IMR-90 (cell line): ENCODE data around the gene COL5A1. TPM values are rescaled to one million over a fixed set of nuclear protein-coding genes. Genes with fewer than 3 reads are reported as not detected.

ENCODE experiments used
- ATAC-seq: fragments of 200-7000 bp; cut with Tn5 transposase; 2 replicates; pipeline ENCODE4 v1.9.1; 2020; ENCODE audit warnings: low read depth, mild to moderate bottlenecking, moderate library complexity
- BruUV-seq: library from RNA; stranded (reverse); fragments of 400-500 nt; replicated peaks from 2 replicates; lab custom pipeline; 2021; lab: Mats Ljungman, UMichigan
- CTCF ChIA-PET: fragments of 300-600 bp; formaldehyde crosslinking; extraction: SDS; loops from one replicate; lab custom pipeline; 2021; ENCODE audit warnings: antibody characterized with exemption; lab: Yijun Ruan, JAX
- POLR2A ChIA-PET: fragments of 300-600 bp; sonication (Branson Sonifier 250); formaldehyde crosslinking; loops from one replicate; lab custom pipeline; 2022; ENCODE audit warnings: antibody characterized with exemption; ENCODE audit not compliant: unreplicated experiment; lab: Charles Lee
- DNase-seq: peaks from one replicate; pipeline ENCODE4 v3.0.0; 2013
- H2AFZ ChIP-seq: replicated peaks from 2 replicates; pipeline ENCODE3; 2013; ENCODE audit warnings: low read length, mild to moderate bottlenecking; ENCODE audit not compliant: poor library complexity
- H2AK5ac ChIP-seq: 2 replicates; pipeline ENCODE4 v1.6.1; 2013; ENCODE audit warnings: low read depth, low read length, inconsistent platforms
- H2AK9ac ChIP-seq: replicated peaks from 2 replicates; pipeline ENCODE3; 2013; ENCODE audit warnings: mild to moderate bottlenecking, low read depth, low read length, moderate library complexity; ENCODE audit not compliant: poor library complexity
- H2BK120ac ChIP-seq: 2 replicates; pipeline ENCODE4 v1.6.1; 2013; ENCODE audit warnings: low read depth, low read length, inconsistent platforms
- H2BK15ac ChIP-seq: 3 replicates; pipeline ENCODE4 v1.6.1; 2013; ENCODE audit warnings: low read depth, low read length, inconsistent platforms
- H2BK20ac ChIP-seq: 2 replicates; pipeline ENCODE4 v1.6.1; 2013; ENCODE audit warnings: low read depth, mild to moderate bottlenecking, inconsistent platforms, low read length, moderate library complexity
- H2BK5ac ChIP-seq: 2 replicates; pipeline ENCODE4 v1.6.1; 2013; ENCODE audit warnings: mild to moderate bottlenecking, low read depth, low read length, inconsistent platforms; ENCODE audit not compliant: poor library complexity, severe bottlenecking
- H3K14ac ChIP-seq: replicated peaks from 2 replicates; pipeline ENCODE4 v1.6.1; 2013; ENCODE audit warnings: low read depth, low read length, inconsistent platforms
- H3K18ac ChIP-seq: 2 replicates; pipeline ENCODE4 v1.6.1; 2013; ENCODE audit warnings: low read depth, low read length, control low read depth
- H3K23ac ChIP-seq: 2 replicates; pipeline ENCODE4 v1.6.1; 2013; ENCODE audit warnings: low read depth, low read length, inconsistent platforms
- H3K27ac ChIP-seq: 2 replicates; pipeline ENCODE4 v1.5.1; 2013; ENCODE audit warnings: mild to moderate bottlenecking, control low read depth, low read length; ENCODE audit not compliant: insufficient read depth
- H3K27me3 ChIP-seq: 2 replicates; pipeline ENCODE4 v1.6.1; 2013; ENCODE audit warnings: low read length; ENCODE audit not compliant: control insufficient read depth, insufficient read depth
- H3K36me3 ChIP-seq: 2 replicates; pipeline ENCODE4 v1.6.1; 2013; ENCODE audit warnings: low read length, mixed read lengths; ENCODE audit not compliant: control insufficient read depth, insufficient read depth
- H3K4ac ChIP-seq: 2 replicates; pipeline ENCODE4 v1.6.1; 2013; ENCODE audit warnings: low read depth, low read length, inconsistent platforms
- H3K4me1 ChIP-seq: 2 replicates; pipeline ENCODE4 v1.6.1; 2013; ENCODE audit warnings: low read length, mixed read lengths; ENCODE audit not compliant: control insufficient read depth, insufficient read depth
- H3K4me2 ChIP-seq: 2 replicates; pipeline ENCODE4 v1.6.1; 2013; ENCODE audit warnings: low read depth, mild to moderate bottlenecking, control low read depth, low read length, moderate library complexity
- H3K4me3 ChIP-seq: 2 replicates; pipeline ENCODE4 v1.5.1; 2013; ENCODE audit warnings: low read depth, mild to moderate bottlenecking, control low read depth, low read length, moderate library complexity; ENCODE audit not compliant: insufficient read depth
- H3K56ac ChIP-seq: 2 replicates; pipeline ENCODE4 v1.6.1; 2013; ENCODE audit warnings: low read length, inconsistent platforms; ENCODE audit not compliant: insufficient read depth; ENCODE audit errors: extremely low read depth
- H3K79me1 ChIP-seq, 2 experiments: 2 replicates each; pipeline ENCODE4 v1.6.1; 2013; ENCODE audit warnings: low read length in 2 of 2, inconsistent platforms in 1 of 2, low read depth in 1 of 2
- H3K9ac ChIP-seq: 2 replicates; pipeline ENCODE4 v1.6.1; 2013; ENCODE audit warnings: low read depth, low read length, control low read depth
- H3K9me1 ChIP-seq: 2 replicates; pipeline ENCODE4 v1.6.1; 2013; ENCODE audit warnings: low read length, inconsistent platforms; ENCODE audit not compliant: insufficient read depth
- H3K9me3 ChIP-seq: 2 replicates; pipeline ENCODE4 v1.6.1; 2013; ENCODE audit warnings: low read length; ENCODE audit not compliant: control insufficient read depth, insufficient read depth
- H4K20me1 ChIP-seq: 2 replicates; pipeline ENCODE4 v1.6.1; 2013; ENCODE audit warnings: low read length, inconsistent platforms; ENCODE audit not compliant: insufficient read depth
- H4K5ac ChIP-seq: 2 replicates; pipeline ENCODE4 v1.6.1; 2013; ENCODE audit warnings: mild to moderate bottlenecking, low read depth, low read length, control low read depth
- H4K8ac ChIP-seq, 2 experiments: 2 replicates each; pipeline ENCODE4 v1.6.1; 2013; ENCODE audit warnings: low read depth in 2 of 2, low read length in 2 of 2, control low read depth in 1 of 2, inconsistent platforms in 1 of 2
- H4K91ac ChIP-seq: 2 replicates; pipeline ENCODE4 v1.6.1; 2013; ENCODE audit warnings: low read depth, low read length, inconsistent platforms; ENCODE audit not compliant: insufficient read depth
- CEBPB ChIP-seq: IDR thresholded peaks from 2 replicates; pipeline ENCODE4 v1.6.1; 2012; ENCODE audit warnings: low read depth, low read length, improper control_type of control experiment
- CHD1 ChIP-seq: IDR thresholded peaks from 2 replicates; pipeline ENCODE4 v1.6.1; 2012; ENCODE audit warnings: low read depth, low read length, improper control_type of control experiment
- FOS ChIP-seq: fragments of 150-350 bp; IDR thresholded peaks from 2 replicates; pipeline ENCODE4 v1.6.1; 2016; ENCODE audit warnings: low read depth, low read length
- MAZ ChIP-seq: IDR thresholded peaks from 2 replicates; pipeline ENCODE4 v1.6.1; 2012; ENCODE audit warnings: low read depth, mild to moderate bottlenecking, low read length, improper control_type of control experiment, moderate library complexity, borderline replicate concordance
- MXI1 ChIP-seq: IDR thresholded peaks from 2 replicates; pipeline ENCODE4 v1.6.1; 2012; ENCODE audit warnings: low read depth, mild to moderate bottlenecking, low read length, moderate library complexity, borderline replicate concordance
- NFE2L2 ChIP-seq: fragments of 150-350 bp; IDR thresholded peaks from 2 replicates; pipeline ENCODE4 v1.6.1; 2016; ENCODE audit warnings: low read depth, mild to moderate bottlenecking, low read length
- RFX5 ChIP-seq: IDR thresholded peaks from 2 replicates; pipeline ENCODE4 v1.8.0; 2012; ENCODE audit warnings: low read depth, mild to moderate bottlenecking, low read length, moderate library complexity
- SMC3 ChIP-seq: fragments of 150-350 bp; IDR thresholded peaks from 2 replicates; pipeline ENCODE4 v1.6.1; 2016; ENCODE audit warnings: low read depth, mild to moderate bottlenecking, antibody characterized with exemption, low read length, moderate library complexity
- WGBS, 2 experiments: methylation state at CpG; one replicate each; pipeline versions ENCODE4 v1.1.5 to v1.1.7; 2013; ENCODE audit warnings: missing lambda C conversion rate in 2 of 2; ENCODE audit not compliant: insufficient read length in 1 of 2; ENCODE audit errors: extremely low coverage in 2 of 2; 5-methylcytosine and 5-hydroxymethylcytosine counted together
- dilution Hi-C: fragments of 300-500 bp; cut with HindIII; formaldehyde crosslinking; loops from one replicate; pipeline ENCODE4 v1.14.3; 2018; ENCODE audit warnings: low sequenced_read_pairs; ENCODE audit not compliant: unreplicated experiment
- in situ Hi-C: fragments of 300-500 bp; cut with MboI; formaldehyde crosslinking; loops from 3 replicates; pipeline ENCODE4 v1.14.3; 2019; ENCODE audit warnings: low sequenced_read_pairs, inconsistent platforms, mixed read lengths
- intact Hi-C: fragments of 100-400 bp; cut with micrococcal nuclease; formaldehyde crosslinking; loops from 2 replicates; pipeline ENCODE4 v1.10.0; 2022
- polyA plus RNA-seq, 3 experiments: library from polyadenylated mRNA; depleted of rRNA; stranded (reverse); fragments of >200 nt; gene quantifications; 2 replicates each; pipeline ENCODE4 v1.2.3, GENCODE V29; 2012; ENCODE audit warnings: low replicate concordance in 1 of 3
- total RNA-seq: library from RNA; depleted of rRNA; stranded (reverse); fragments of >200 nt; gene quantifications from 2 replicates; pipeline ENCODE4 v1.2.3, GENCODE V29; 2012

The COL5A1 gene
- total and polyA plus RNA-seq, 2 of the 4 experiments (the other 2 are of a cell fraction): 19.2 to 173 TPM

GRCh38 chr9:134600371-134600770, 41.2 kb upstream of the COL5A1 start:
- ChIA-PET CTCF (no interaction called here), POLR2A (no interaction called here)
- H3K4ac ChIP-seq: peak overlapping the region; percentile 89
- 0 out of 2 replicates have a peak, but pooled peaks cover 2% of the 10 kb centered on the region for H3K9me3 ChIP-seq
- H2AK5ac ChIP-seq: 0 out of 2 replicates have a peak overlapping the region, but pooled peaks have one; percentile 7
- H2AFZ ChIP-seq: no peak overlapping the region
- ATAC-seq (no peak), DNase-seq (no peak)
- BruUV-seq: no TSS peak
- H3K4me2 ChIP-seq: no peak overlapping the region
- in situ Hi-C loops: no loop called here
- H3K4me3 ChIP-seq: no peak overlapping the region
- peak overlapping the region; percentile 86 for H2BK20ac ChIP-seq
- H4K91ac ChIP-seq: no peak overlapping the region; the same call in 1 of the 2 replicates
- H4K8ac ChIP-seq: no peak overlapping the region
- peak overlapping the region; percentile 77; the same call in 2 of the 3 replicates for H2BK15ac ChIP-seq
- H3K9me1 ChIP-seq: peaks cover 14% of the 10 kb centered on the region
- no peak overlapping the region for H3K9ac ChIP-seq
- TF ChIP-seq CEBPB: no peak
- no peak for TF ChIP-seq RFX5
- TF ChIP-seq NFE2L2: no peak
- TF ChIP-seq FOS: no peak
- no peak for TF ChIP-seq CHD1
- TF ChIP-seq SMC3: no peak
- no peak for TF ChIP-seq MAZ
- no peak for TF ChIP-seq MXI1
- no peak overlapping the region for H3K27ac ChIP-seq
- H3K56ac ChIP-seq: no peak overlapping the region
- peak overlapping the region; percentile 17; the same call in 1 of the 2 replicates for H3K14ac ChIP-seq
- no peak overlapping the region for H3K18ac ChIP-seq
- H3K36me3 ChIP-seq: no peaks in the 10 kb centered on the region
- no peaks in the 10 kb centered on the region for H3K27me3 ChIP-seq
- no peak overlapping the region for H2AK9ac ChIP-seq
- no peak overlapping the region for H2BK5ac ChIP-seq
- H3K23ac ChIP-seq: no peak overlapping the region
- H4K5ac ChIP-seq: no peak overlapping the region
- intact Hi-C loops: no loop called here
- H3K79me1 ChIP-seq: peaks cover 2 to 8% of the 10 kb centered on the region in 2 experiments; a peak in 1 of 4 replicates
- peak overlapping the region; percentile 96 for H2BK120ac ChIP-seq
- WGBS, 2 experiments: no CpG with 5 or more reads among the region's 6 CpGs
- H3K4me1 ChIP-seq: peaks cover 15% of the 10 kb centered on the region
- dilution Hi-C loops: no loop called here
- H4K20me1 ChIP-seq: no peaks in the 10 kb centered on the region; the same call in 1 of the 2 replicates
